GM19099 (cell line): ENCODE results near the gene COA8.

Experiments used
- POLR2A ChIP-seq: IDR thresholded peaks from 3 replicates; pipeline ENCODE4 v1.6.1; 2011; ENCODE audit warnings: low read depth; ENCODE audit not compliant: insufficient read length; ENCODE audit errors: extremely low read depth

Gene COA8

GRCh38 chr14:103548463-103549351, 14.1 kb upstream of the COA8 start:
- no peak for TF ChIP-seq POLR2A

- no peak for TF ChIP-seq POLR2A
These were observed 13.1 kb upstream of the COA8 start for GRCh38 chr14:103549361-103550311.

- TF ChIP-seq POLR2A: no peak
These were observed 12.1 kb upstream of the COA8 start for GRCh38 chr14:103550451-103551337.

GRCh38 chr14:103551338-103551762, 11.4 kb upstream of the COA8 start:
- TF ChIP-seq POLR2A: no peak

GRCh38 chr14:103552011-103552845, 10.5 kb upstream of the COA8 start:
- TF ChIP-seq POLR2A: no peak

GRCh38 chr14:103552846-103553210, 9.9 kb upstream of the COA8 start:
- no peak for TF ChIP-seq POLR2A

GRCh38 chr14:103555559-103556337, 7.0 kb upstream of the COA8 start:
- TF ChIP-seq POLR2A: no peak

GRCh38 chr14:103556946-103557758, 5.6 kb upstream of the COA8 start:
- no peak for TF ChIP-seq POLR2A

GRCh38 chr14:103558071-103558882, 4.5 kb upstream of the COA8 start:
- TF ChIP-seq POLR2A: no peak

GRCh38 chr14:103559766-103560165, 3.0 kb upstream of the COA8 start:
- TF ChIP-seq POLR2A: no peak

GRCh38 chr14:103560691-103561090, 2.1 kb upstream of the COA8 start:
- no peak for TF ChIP-seq POLR2A
